OCI-LY7 (cell line): ENCODE measurements around the gene NDUFA13. TPM values are rescaled to one million over a fixed set of nuclear protein-coding genes. Genes with fewer than 3 reads are reported as not detected.

ENCODE experiments used
- BruUV-seq: library from RNA; stranded (reverse); fragments of 400-500 nt; replicated peaks from 2 replicates; lab custom pipeline; 2021; lab: Mats Ljungman, UMichigan
- CTCF ChIA-PET: fragments of 300-600 bp; sonication (Branson Sonifier 250); formaldehyde crosslinking; loops from one replicate; lab custom pipeline; 2022; ENCODE audit warnings: antibody characterized with exemption; ENCODE audit not compliant: unreplicated experiment; lab: Charles Lee
- POLR2A ChIA-PET: fragments of 300-600 bp; sonication (Branson Sonifier 250); formaldehyde crosslinking; loops from one replicate; lab custom pipeline; 2022; ENCODE audit warnings: antibody characterized with exemption; lab: Charles Lee
- DNase-seq: peaks from one replicate; pipeline ENCODE4 v3.0.0-alpha.2; 2015; ENCODE audit warnings: low spot score
- H2AFZ ChIP-seq: fragments of 200-600 bp; sonication (generic), shearing (Covaris generic); 2 replicates; pipeline ENCODE4 v1.6.1; 2014; ENCODE audit warnings: mild to moderate bottlenecking, antibody characterized with exemption, low read length, moderate library complexity
- H3K27ac ChIP-seq: fragments of 200-600 bp; sonication (generic); 2 replicates; pipeline ENCODE4 v1.5.1; 2014; ENCODE audit warnings: mixed run types, low read depth, mild to moderate bottlenecking, moderate library complexity, low read length, inconsistent platforms; ENCODE audit not compliant: poor library complexity, severe bottlenecking
- H3K36me3 ChIP-seq: fragments of 200-600 bp; sonication (generic); 2 replicates; pipeline ENCODE4 v1.6.1; 2014; ENCODE audit warnings: mild to moderate bottlenecking, antibody characterized with exemption, low read length, moderate library complexity, mixed read lengths; ENCODE audit not compliant: insufficient read depth
- H3K4me1 ChIP-seq: fragments of 200-600 bp; sonication (generic); 2 replicates; pipeline ENCODE4 v1.5.1; 2014; ENCODE audit warnings: mild to moderate bottlenecking, low read length; ENCODE audit not compliant: insufficient read depth, poor library complexity, severe bottlenecking
- H3K4me2 ChIP-seq: fragments of 200-600 bp; sonication (generic); 2 replicates; pipeline ENCODE4 v1.6.1; 2014; ENCODE audit warnings: mild to moderate bottlenecking, low read length
- H3K4me3 ChIP-seq: fragments of 200-600 bp; sonication (generic); 2 replicates; pipeline ENCODE4 v1.5.1; 2014; ENCODE audit warnings: mild to moderate bottlenecking, low read depth, low read length; ENCODE audit not compliant: poor library complexity, severe bottlenecking
- H3K79me2 ChIP-seq: fragments of 200-600 bp; sonication (generic); 2 replicates; pipeline ENCODE4 v1.6.1; 2016; ENCODE audit warnings: low read depth, mild to moderate bottlenecking, low read length, moderate library complexity, mixed read lengths; ENCODE audit not compliant: insufficient read depth
- H3K9me2 ChIP-seq: fragments of 200-600 bp; sonication (generic); 2 replicates; pipeline ENCODE4 v1.6.1; 2016; ENCODE audit warnings: mild to moderate bottlenecking, low read length, mixed read lengths; ENCODE audit not compliant: insufficient read depth
- H3K9me3 ChIP-seq: fragments of 200-600 bp; sonication (generic); 2 replicates; pipeline ENCODE4 v1.6.1; 2014; ENCODE audit warnings: mild to moderate bottlenecking, mixed run types, low read length, mixed read lengths
- H4K20me1 ChIP-seq: fragments of 200-600 bp; sonication (generic); 2 replicates; pipeline ENCODE4 v1.6.1; 2014; ENCODE audit warnings: mild to moderate bottlenecking, antibody characterized with exemption, low read length, moderate library complexity, mixed read lengths; ENCODE audit not compliant: insufficient read depth
- CTCF ChIP-seq: fragments of 200-600 bp; sonication (generic); conservative IDR thresholded peaks from 2 replicates; pipeline ENCODE4 v1.5.1; 2014; ENCODE audit warnings: mild to moderate bottlenecking, antibody characterized with exemption, low read length, moderate library complexity, mixed read lengths
- EZH2phosphoT487 ChIP-seq: fragments of 200-600 bp; sonication (generic); IDR thresholded peaks from 2 replicates; pipeline ENCODE4 v1.6.1; 2018; ENCODE audit warnings: low read depth, borderline replicate concordance, mild to moderate bottlenecking, mixed run types, antibody characterized with exemption, low read length, moderate library complexity, mixed read lengths
- intact Hi-C: fragments of 100-400 bp; cut with micrococcal nuclease; formaldehyde crosslinking; loops from one replicate; pipeline ENCODE4 v1.10.0; 2022; ENCODE audit not compliant: unreplicated experiment
- total RNA-seq, 2 experiments: library from RNA; depleted of rRNA in 1 of 2; stranded (reverse); fragments of >200 nt in 1 of 2; shearing (Covaris generic) in 1 of 2; gene quantifications; 2 replicates each; pipeline ENCODE4 v1.2.3, GENCODE V29; 2014 to 2022

Gene NDUFA13
- total RNA-seq, 2 experiments from 2014 or later, result 275 to 429 TPM

- H3K4me2 ChIP-seq, result no peak overlapping the region
- no peaks in the 10 kb centered on the region for H3K9me2 ChIP-seq
- no peaks in the 10 kb centered on the region for H3K4me1 ChIP-seq
- no peak overlapping the region for H3K27ac ChIP-seq
- BruUV-seq, result no TSS peak
- CTCF ChIA-PET, result no interaction called here
- POLR2A ChIA-PET, result no interaction called here
- no peaks in the 10 kb centered on the region for H4K20me1 ChIP-seq
- no peaks in the 10 kb centered on the region for H3K79me2 ChIP-seq
- TF ChIP-seq EZH2phosphoT487 (no peak), CTCF (no peak)
- H3K36me3 ChIP-seq, result no peaks in the 10 kb centered on the region
- intact Hi-C loops, result no loop called here
- H2AFZ ChIP-seq, result no peak overlapping the region
- H3K9me3 ChIP-seq, result no peaks in the 10 kb centered on the region
- no peak for DNase-seq
- H3K4me3 ChIP-seq, result no peak overlapping the region
Measured at GRCh38 chr19:19550485-19550929, 34.5 kb downstream of the NDUFA13 start.

GRCh38 chr19:19550972-19551852, 35.2 kb downstream of the NDUFA13 start:
- H3K4me2 ChIP-seq, result no peak overlapping the region
- no peak overlapping the region for H3K27ac ChIP-seq
- CTCF ChIA-PET, result no interaction called here
- no peaks in the 10 kb centered on the region for H3K9me3 ChIP-seq
- TF ChIP-seq EZH2phosphoT487 (no peak), CTCF (no peak)
- intact Hi-C loops, result no loop called here
- no peak overlapping the region for H2AFZ ChIP-seq
- DNase-seq, result no peak
- no peaks in the 10 kb centered on the region for H3K79me2 ChIP-seq
- H3K4me1 ChIP-seq, result no peaks in the 10 kb centered on the region
- H4K20me1 ChIP-seq, result no peaks in the 10 kb centered on the region
- no peaks in the 10 kb centered on the region for H3K36me3 ChIP-seq
- no TSS peak for BruUV-seq
- POLR2A ChIA-PET, result interaction anchor here (0.5 kb wide), 1 partner anchor 383 kb away, joined by 5 read pairs; no protein-coding TSS in a partner anchor
- H3K4me3 ChIP-seq, result no peak overlapping the region
- H3K9me2 ChIP-seq, result no peaks in the 10 kb centered on the region

GRCh38 chr19:19551853-19552192, 35.8 kb downstream of the NDUFA13 start:
- H3K9me3 ChIP-seq, result no peaks in the 10 kb centered on the region

More at GRCh38 chr19:19551853-19552192, 35.8 kb downstream of the NDUFA13 start:
- no peaks in the 10 kb centered on the region for H3K79me2 ChIP-seq
- H3K9me2 ChIP-seq, result no peaks in the 10 kb centered on the region
- no TSS peak for BruUV-seq
- H3K4me1 ChIP-seq, result no peaks in the 10 kb centered on the region
- ChIA-PET CTCF (no interaction called here), POLR2A (interaction anchor here (0.5 kb wide), 1 partner anchor 383 kb away, joined by 5 read pairs; no protein-coding TSS in a partner anchor)
- no peak overlapping the region for H3K4me2 ChIP-seq
- no peaks in the 10 kb centered on the region for H4K20me1 ChIP-seq
- H2AFZ ChIP-seq, result no peak overlapping the region
- no peak for DNase-seq
- intact Hi-C loops, result no loop called here
- no peak overlapping the region for H3K4me3 ChIP-seq
- H3K27ac ChIP-seq, result no peak overlapping the region
- TF ChIP-seq CTCF (no peak), EZH2phosphoT487 (no peak)
- no peaks in the 10 kb centered on the region for H3K36me3 ChIP-seq
